GM21526 (cell line): ENCODE results near the gene BUB1B.

Experiments
- ATAC-seq: cut with Tn5 transposase; IDR thresholded peaks from one replicate; pipeline ENCODE4 v1.9.1; 2021; ENCODE audit warnings: moderate library complexity; ENCODE audit not compliant: unreplicated experiment, low FRiP score

The BUB1B gene

GRCh38 chr15:40252141-40252437 is 91.2 kb downstream of the BUB1B start:
- ATAC-seq: no peak

- ATAC-seq: no peak
These were observed 91.7 kb downstream of the BUB1B start for GRCh38 chr15:40252438-40253166.

- no peak for ATAC-seq
These were observed 92.4 kb downstream of the BUB1B start for GRCh38 chr15:40253167-40253790.

- ATAC-seq: no peak
These were observed 93.6 kb downstream of the BUB1B start for GRCh38 chr15:40254452-40254851.

GRCh38 chr15:40255033-40255432 is 94.2 kb downstream of the BUB1B start:
- ATAC-seq: no peak

- ATAC-seq: no peak
These were observed 95.9 kb downstream of the BUB1B start for GRCh38 chr15:40256638-40257235.

- ATAC-seq: no peak
These were observed 97.0 kb downstream of the BUB1B start for GRCh38 chr15:40257656-40258450.

- no peak for ATAC-seq
These were observed 97.7 kb downstream of the BUB1B start for GRCh38 chr15:40258544-40258943.

- no peak for ATAC-seq
These were observed 98.2 kb downstream of the BUB1B start for GRCh38 chr15:40259021-40259420.

- no peak for ATAC-seq
These were observed 102.3 kb downstream of the BUB1B start for GRCh38 chr15:40263024-40263754.

- no peak for ATAC-seq
These were observed 103.7 kb downstream of the BUB1B start for GRCh38 chr15:40264321-40265153.

- no peak for ATAC-seq
These were observed 104.5 kb downstream of the BUB1B start for GRCh38 chr15:40265355-40265754.

GRCh38 chr15:40265875-40266274 is 105.0 kb downstream of the BUB1B start:
- ATAC-seq: no peak

- ATAC-seq: no peak
These were observed 106.0 kb downstream of the BUB1B start for GRCh38 chr15:40266828-40267304.

GRCh38 chr15:40267670-40268069 is 106.8 kb downstream of the BUB1B start:
- no peak for ATAC-seq

- no peak for ATAC-seq
These were observed 108.7 kb downstream of the BUB1B start for GRCh38 chr15:40269604-40270003.

GRCh38 chr15:40270246-40270995 is 109.6 kb downstream of the BUB1B start:
- no peak for ATAC-seq
